ENCODE data around the gene OLIG2.

The OLIG2 gene

GRCh38 chr21:33033961-33034413 lies 8.3 kb downstream of the OLIG2 start:
- DNase-seq, result no peak

- no peak for DNase-seq
Measured at GRCh38 chr21:33035147-33035546, 9.4 kb downstream of the OLIG2 start.

- no peak for DNase-seq
Measured at GRCh38 chr21:33036430-33037162, 10.9 kb downstream of the OLIG2 start.

GRCh38 chr21:33037501-33037900 lies 11.8 kb downstream of the OLIG2 start:
- no peak for DNase-seq

GRCh38 chr21:33039536-33039935 lies 13.8 kb downstream of the OLIG2 start:
- no peak for DNase-seq

GRCh38 chr21:33040215-33040614 lies 14.5 kb downstream of the OLIG2 start:
- DNase-seq, result no peak

- no peak for DNase-seq
Measured at GRCh38 chr21:33041981-33042380, 16.2 kb downstream of the OLIG2 start.

- DNase-seq, result no peak
Measured at GRCh38 chr21:33042812-33043211, 17.1 kb downstream of the OLIG2 start.

- DNase-seq, result no peak
Measured at GRCh38 chr21:33046455-33046854, 20.7 kb downstream of the OLIG2 start.

GRCh38 chr21:33047231-33047630 lies 21.5 kb downstream of the OLIG2 start:
- no peak for DNase-seq

GRCh38 chr21:33051925-33052324 lies 26.2 kb downstream of the OLIG2 start:
- no peak for DNase-seq

- no peak for DNase-seq
Measured at GRCh38 chr21:33053951-33054350, 28.2 kb downstream of the OLIG2 start.

- DNase-seq, result no peak
Measured at GRCh38 chr21:33055991-33056390, 30.3 kb downstream of the OLIG2 start.

GRCh38 chr21:33057385-33057940 lies 31.7 kb downstream of the OLIG2 start:
- DNase-seq, result no peak

GRCh38 chr21:33058527-33058926 lies 32.8 kb downstream of the OLIG2 start:
- no peak for DNase-seq

GRCh38 chr21:33058957-33059356 lies 33.2 kb downstream of the OLIG2 start:
- no peak for DNase-seq

GRCh38 chr21:33059380-33059841 lies 33.7 kb downstream of the OLIG2 start:
- no peak for DNase-seq

- DNase-seq, result no peak
Measured at GRCh38 chr21:33061233-33061632, 35.5 kb downstream of the OLIG2 start.

GRCh38 chr21:33063375-33063883 lies 37.7 kb downstream of the OLIG2 start:
- DNase-seq, result no peak

- DNase-seq, result no peak
Measured at GRCh38 chr21:33063907-33064622, 38.3 kb downstream of the OLIG2 start.

- no peak for DNase-seq
Measured at GRCh38 chr21:33064623-33065390, 39.1 kb downstream of the OLIG2 start.

GRCh38 chr21:33067043-33067442 lies 41.3 kb downstream of the OLIG2 start:
- DNase-seq, result no peak

- no peak for DNase-seq
Measured at GRCh38 chr21:33067457-33067856, 41.7 kb downstream of the OLIG2 start.

Measured in activated CD4-positive, alpha-beta T cell treated with anti-CD3 and anti-CD28 coated beads, Interleukin-2, amount 50 U/mL, for 4 hours (primary cell).